Ascending aorta (tissue), 2 donors: ENCODE results near the gene IKZF3. TPM values are rescaled to one million over a fixed set of nuclear protein-coding genes. Genes with fewer than 3 reads are reported as not detected.

Source experiments
- DNase-seq, 2 donors: peaks; one replicate each; pipeline ENCODE4 v3.0.0-alpha.2; 2019; ENCODE audit warnings: low spot score in 2 of 2
- H3K27ac ChIP-seq, 2 donors: fragments of 200-600 bp; sonication (generic); one replicate each; pipeline ENCODE4 v1.5.1; 2016 to 2017; ENCODE audit warnings: mild to moderate bottlenecking in 1 of 2
- H3K27me3 ChIP-seq: fragments of 200-600 bp; sonication (generic); one replicate; pipeline ENCODE4 v1.5.1; 2017
- H3K36me3 ChIP-seq, 2 donors: fragments of 200-600 bp; sonication (generic); one replicate each; pipeline ENCODE4 v1.5.1; 2016
- H3K4me1 ChIP-seq, 2 donors: fragments of 200-600 bp; sonication (generic); one replicate each; pipeline ENCODE4 v1.5.1; 2016 to 2017; ENCODE audit warnings: mild to moderate bottlenecking in 1 of 2
- H3K4me3 ChIP-seq, 2 donors: fragments of 200-600 bp; sonication (generic); one replicate each; pipeline ENCODE4 v1.5.1; 2016 to 2017; ENCODE audit warnings: mild to moderate bottlenecking in 1 of 2
- H3K9me3 ChIP-seq, 2 donors: fragments of 200-600 bp; sonication (generic); one replicate each; pipeline ENCODE4 v1.5.1; 2016
- CTCF ChIP-seq, 3 experiments: fragments of 200-600 bp in 2 of 3; fragments of 450-650 bp in 1 of 3; sonication (generic) in 2 of 3; IDR thresholded peaks; one replicate each; pipeline ENCODE4 v1.5.1; 2016 to 2019; ENCODE audit warnings: antibody characterized with exemption in 3 of 3, mild to moderate bottlenecking in 1 of 3, moderate library complexity in 1 of 3
- intact Hi-C: fragments of 100-400 bp; cut with DNase I; formaldehyde crosslinking; loops from one replicate; pipeline ENCODE4 v1.15.1; 2023
- total RNA-seq: library from RNA; depleted of rRNA; stranded (reverse); fragments of >200 nt; gene quantifications from one replicate; pipeline ENCODE4 v1.1.0, GENCODE V29; 2016

The IKZF3 gene
- total RNA-seq, 1 donor from 2014 or later, result 1.5 TPM

GRCh38 chr17:39774047-39774446 is 90.1 kb downstream of the IKZF3 start:
- Histone ChIP-seq H3K27ac (no peak overlapping the region), H3K4me3 (no peak overlapping the region), H3K36me3 (no peaks in the 10 kb centered on the region), H3K4me1 (no peaks in the 10 kb centered on the region), H3K9me3 (no peaks in the 10 kb centered on the region), H3K27me3 (no peaks in the 10 kb centered on the region)
- TF ChIP-seq CTCF (IDR thresholded peaks at IDR 0.05), result no peak
- no peak for DNase-seq
- intact Hi-C loops, result no loop called here

GRCh38 chr17:39772987-39773934 is 90.9 kb downstream of the IKZF3 start:
- no peak for TF ChIP-seq CTCF (IDR thresholded peaks at IDR 0.05)
- no peak overlapping the region for H3K4me3 ChIP-seq
- H3K9me3 ChIP-seq, result no peaks in the 10 kb centered on the region
- intact Hi-C loops, result no loop called here
- no peaks in the 10 kb centered on the region for H3K36me3 ChIP-seq
- no peak overlapping the region for H3K27ac ChIP-seq
- H3K27me3 ChIP-seq, result no peaks in the 10 kb centered on the region
- H3K4me1 ChIP-seq, result no peaks in the 10 kb centered on the region
- no peak for DNase-seq

- Histone ChIP-seq H3K9me3 (no peaks in the 10 kb centered on the region), H3K27ac (no peak overlapping the region), H3K36me3 (no peaks in the 10 kb centered on the region), H3K4me1 (no peaks in the 10 kb centered on the region), H3K4me3 (no peak overlapping the region), H3K27me3 (no peaks in the 10 kb centered on the region)
- DNase-seq, result no peak
- intact Hi-C loops, result no loop called here
- TF ChIP-seq CTCF (IDR thresholded peaks at IDR 0.05), result no peak
Observed at GRCh38 chr17:39772415-39772814, 91.7 kb downstream of the IKZF3 start.

GRCh38 chr17:39769974-39770587 is 94.0 kb downstream of the IKZF3 start:
- no peak for DNase-seq
- no peaks in the 10 kb centered on the region for H3K4me1 ChIP-seq
- H3K4me3 ChIP-seq, result no peak overlapping the region
- intact Hi-C loops, result no loop called here
- H3K27ac ChIP-seq, result no peak overlapping the region
- TF ChIP-seq CTCF (IDR thresholded peaks at IDR 0.05), result no peak
- no peaks in the 10 kb centered on the region for H3K36me3 ChIP-seq
- no peaks in the 10 kb centered on the region for H3K9me3 ChIP-seq
- no peaks in the 10 kb centered on the region for H3K27me3 ChIP-seq

- TF ChIP-seq CTCF (IDR thresholded peaks at IDR 0.05), result no peak
- no peak for DNase-seq
- Histone ChIP-seq H3K4me3 (no peak overlapping the region), H3K36me3 (no peaks in the 10 kb centered on the region), H3K9me3 (no peaks in the 10 kb centered on the region), H3K27ac (no peak overlapping the region), H3K27me3 (no peaks in the 10 kb centered on the region), H3K4me1 (no peaks in the 10 kb centered on the region)
- intact Hi-C loops, result no loop called here
Observed at GRCh38 chr17:39767147-39767546, 97.0 kb downstream of the IKZF3 start.
